Hematopoietic multipotent progenitor cell treated with erythropoietin and hydrocortisone succinate and interleukin-3 and kit ligand, for 17 days (in vitro differentiated cells): ENCODE data around the gene ATP5PF.
"Not testable (repeated sequence)": the region's sequence is repeated elsewhere in the genome, so short reads cannot be mapped to it uniquely, and the experiment has no call there.

Experiments
- DNase-seq: peaks from one replicate; pipeline ENCODE4 v3.0.0-alpha.2; 2015; ENCODE audit warnings: low spot score

ATP5PF gene

GRCh38 chr21:25722631-25723030, 12.1 kb downstream of the ATP5PF start:
- no peak for DNase-seq

- DNase-seq = no peak
These were observed 12.7 kb downstream of the ATP5PF start for GRCh38 chr21:25721987-25722386.

GRCh38 chr21:25717491-25718147, 17.1 kb downstream of the ATP5PF start:
- DNase-seq = peak; percentile 52

- DNase-seq = not testable (repeated sequence)
These were observed 20.6 kb downstream of the ATP5PF start for GRCh38 chr21:25714066-25714465.

- DNase-seq = no peak
These were observed 24.2 kb downstream of the ATP5PF start for GRCh38 chr21:25710550-25710949.

GRCh38 chr21:25709684-25710265, 24.9 kb downstream of the ATP5PF start:
- no peak for DNase-seq

- DNase-seq = peak; percentile 60
These were observed 26.1 kb downstream of the ATP5PF start for GRCh38 chr21:25708467-25709065.

GRCh38 chr21:25701529-25701928, 33.2 kb downstream of the ATP5PF start:
- DNase-seq = no peak

- DNase-seq = no peak
These were observed 34.0 kb downstream of the ATP5PF start for GRCh38 chr21:25700741-25701140.

- DNase-seq = not testable (repeated sequence)
These were observed 39.2 kb downstream of the ATP5PF start for GRCh38 chr21:25695461-25695860.

GRCh38 chr21:25691976-25692375, 42.7 kb downstream of the ATP5PF start:
- DNase-seq = no peak

- no peak for DNase-seq
These were observed 45.5 kb downstream of the ATP5PF start for GRCh38 chr21:25689226-25689625.

GRCh38 chr21:25688275-25689155, 46.2 kb downstream of the ATP5PF start:
- no peak for DNase-seq

- DNase-seq = no peak
These were observed 46.9 kb downstream of the ATP5PF start for GRCh38 chr21:25687787-25688186.

- no peak for DNase-seq
These were observed 52.3 kb downstream of the ATP5PF start for GRCh38 chr21:25682382-25682781.

- DNase-seq = no peak
These were observed 58.3 kb downstream of the ATP5PF start for GRCh38 chr21:25676451-25676850.
